ENCODE measurements around the gene SCNN1A.

Gene SCNN1A

GRCh38 chr12:6354495-6355393, 20.6 kb downstream of the SCNN1A start:
- TF ChIP-seq CTCF (IDR thresholded peaks at IDR 0.05; ENCODE audit: low read depth, low read length): no peak
- no peaks in the 10 kb centered on the region for H3K9me3 ChIP-seq

DNA sequence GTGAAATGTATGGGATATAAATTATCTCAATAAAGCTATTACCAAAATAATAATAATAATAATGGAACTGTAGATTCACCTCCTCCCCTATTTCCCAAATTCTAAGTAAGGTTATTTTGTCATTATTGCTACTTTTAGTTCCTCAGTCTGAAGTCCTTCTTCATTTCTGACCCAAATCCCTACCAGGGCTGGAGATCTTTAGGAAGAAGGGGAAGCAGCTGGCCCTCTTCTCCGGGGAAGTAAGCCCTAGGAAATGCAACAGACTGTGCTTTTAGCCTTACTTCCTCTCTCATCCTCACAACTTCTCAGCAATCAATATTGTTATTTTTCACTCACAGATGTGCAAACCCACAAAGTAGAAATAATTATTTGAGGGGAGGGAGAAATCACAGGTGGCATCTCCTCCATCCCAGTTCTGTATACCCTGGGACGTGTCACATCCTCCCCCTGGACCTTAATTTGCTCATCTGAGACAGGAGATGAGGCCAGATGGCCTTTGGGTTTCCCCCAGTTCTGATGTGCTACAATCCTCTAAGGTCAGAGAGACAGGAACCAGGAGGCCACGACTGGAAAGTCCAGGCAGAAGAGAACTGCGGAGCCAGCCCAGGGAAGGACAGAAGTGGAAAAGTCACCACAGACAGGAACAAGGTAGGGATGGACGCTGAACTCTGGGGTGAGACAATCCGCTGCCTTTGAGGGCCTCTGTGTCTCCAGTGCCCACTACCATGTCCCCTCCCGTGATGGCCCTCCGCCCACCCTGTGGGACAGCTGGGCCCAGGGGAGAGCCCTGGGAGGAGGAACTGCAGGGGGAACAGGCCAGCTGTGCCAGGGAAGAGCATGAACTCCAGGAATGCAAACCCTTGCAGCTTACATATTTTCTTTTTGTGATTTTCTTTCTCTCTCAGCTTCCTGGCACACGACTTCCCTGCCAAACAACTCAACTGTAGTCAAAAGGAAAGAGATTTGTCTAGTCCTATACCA, 22.9 kb downstream of the SCNN1A start:
- DNase-seq: no peak
- Histone ChIP-seq H3K4me3 (ENCODE audit: low read depth, low read length) (no peak overlapping the region), H3K27me3 (no peaks in the 10 kb centered on the region), H3K4me1 (no peaks in the 10 kb centered on the region), H3K9me3 (no peaks in the 10 kb centered on the region), H3K36me3 (no peaks in the 10 kb centered on the region)
- TF ChIP-seq CTCF (IDR thresholded peaks at IDR 0.05; ENCODE audit: low read depth, low read length): no peak

More at GRCh38 chr12:6354495-6355393, 20.6 kb downstream of the SCNN1A start:
- Histone ChIP-seq H3K4me1 (no peaks in the 10 kb centered on the region), H3K4me3 (ENCODE audit: low read depth, low read length) (no peak overlapping the region), H3K27me3 (no peaks in the 10 kb centered on the region), H3K36me3 (no peaks in the 10 kb centered on the region)
- DNase-seq: no peak

GRCh38 chr12:6351622-6352021, 23.7 kb downstream of the SCNN1A start:
- TF ChIP-seq CTCF (IDR thresholded peaks at IDR 0.05; ENCODE audit: low read depth, low read length): no peak
- no peak for DNase-seq
- no peaks in the 10 kb centered on the region for H3K9me3 ChIP-seq

GRCh38 chr12:6347367-6348338, 27.7 kb downstream of the SCNN1A start:
- Histone ChIP-seq H3K4me3 (ENCODE audit: low read depth, low read length) (no peak overlapping the region), H3K9me3 (peaks cover 3% of the 10 kb centered on the region; the same call in 1 of the 2 replicates), H3K4me1 (peaks cover 9% of the 10 kb centered on the region), H3K36me3 (no peaks in the 10 kb centered on the region), H3K27me3 (no peaks in the 10 kb centered on the region)
- no peak for TF ChIP-seq CTCF (IDR thresholded peaks at IDR 0.05; ENCODE audit: low read depth, low read length)
- no peak for DNase-seq

More at GRCh38 chr12:6351622-6352021, 23.7 kb downstream of the SCNN1A start:
- Histone ChIP-seq H3K36me3 (no peaks in the 10 kb centered on the region), H3K27me3 (no peaks in the 10 kb centered on the region), H3K4me1 (no peaks in the 10 kb centered on the region), H3K4me3 (ENCODE audit: low read depth, low read length) (no peak overlapping the region)

GRCh38 chr12:6346942-6347341, 28.4 kb downstream of the SCNN1A start:
- no peaks in the 10 kb centered on the region for H3K27me3 ChIP-seq
- no peak for TF ChIP-seq CTCF (IDR thresholded peaks at IDR 0.05; ENCODE audit: low read depth, low read length)
- H3K9me3 ChIP-seq: peaks cover 3% of the 10 kb centered on the region; the same call in 1 of the 2 replicates
- peaks cover 9% of the 10 kb centered on the region for H3K4me1 ChIP-seq
- H3K36me3 ChIP-seq: no peaks in the 10 kb centered on the region
- no peak for DNase-seq
- H3K4me3 ChIP-seq (ENCODE audit: low read depth, low read length): no peak overlapping the region
